Right renal cortex interstitium (tissue), 3 donors: Measurements from ENCODE around the gene BORCS5. TPM values are rescaled to one million over a fixed set of nuclear protein-coding genes. Genes with fewer than 3 reads are reported as not detected.

ENCODE experiments used
- DNase-seq, 3 donors: peaks; one replicate each; pipeline ENCODE4 v3.0.0-alpha.2; 2013; ENCODE audit warnings: low read depth in 3 of 3, low spot score in 2 of 3
- polyA plus RNA-seq, 3 donors: library from polyadenylated mRNA; unstranded; fragments of 120-200 nt; gene quantifications; one replicate each; pipeline ENCODE4 v1.2.1, GENCODE V29; 2013; ENCODE audit not compliant: insufficient read length in 3 of 3

BORCS5 gene
- polyA plus RNA-seq, 3 donors = 8.4 to 9.4 (median 8.5) TPM

DNA sequence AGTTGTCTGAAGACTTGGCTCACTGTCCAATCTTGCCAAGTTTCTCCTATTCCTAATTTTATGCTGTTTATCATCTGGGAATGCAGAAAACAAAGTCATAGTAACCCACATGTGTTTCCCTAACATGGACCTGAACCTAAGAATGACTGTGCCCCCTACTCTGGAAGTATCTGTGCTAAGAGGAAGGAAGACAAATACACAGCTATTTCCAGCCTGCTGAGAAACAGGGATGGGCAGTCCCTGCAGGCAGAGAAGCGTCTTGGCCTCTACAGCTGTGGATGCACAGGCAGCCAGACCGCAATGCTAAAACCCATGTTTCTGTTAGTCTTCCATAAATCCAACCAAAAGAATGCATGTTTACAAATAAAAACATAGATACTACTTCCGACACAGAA is 149.6 kb downstream of the BORCS5 start:
- DNase-seq = peak in 1 of 3 donors; percentile 36

DNA sequence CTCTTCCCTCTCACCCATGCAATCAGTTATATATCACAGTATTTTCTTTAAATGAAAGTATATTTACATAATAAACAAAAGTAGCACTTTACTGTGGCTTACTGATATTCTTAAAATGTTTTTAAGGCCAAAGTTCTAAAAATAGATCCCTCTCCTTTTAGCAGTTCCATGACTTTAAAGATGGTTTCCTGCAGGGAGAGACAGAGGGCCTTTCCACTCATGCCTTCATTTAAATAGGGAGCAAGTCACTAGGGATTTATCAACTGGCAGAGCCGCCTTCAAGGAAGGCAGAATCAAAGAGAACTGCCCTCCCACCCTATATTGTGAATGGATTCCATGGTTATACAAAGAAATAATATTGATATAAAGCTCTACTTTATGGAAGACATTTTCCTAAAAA is 150.2 kb downstream of the BORCS5 start:
- DNase-seq = no peak

- no peak for DNase-seq
Observed at GRCh38 chr12:12508612-12509011, 151.7 kb downstream of the BORCS5 start.

GRCh38 chr12:12510141-12510540 is 153.3 kb downstream of the BORCS5 start:
- DNase-seq = no peak

DNA sequence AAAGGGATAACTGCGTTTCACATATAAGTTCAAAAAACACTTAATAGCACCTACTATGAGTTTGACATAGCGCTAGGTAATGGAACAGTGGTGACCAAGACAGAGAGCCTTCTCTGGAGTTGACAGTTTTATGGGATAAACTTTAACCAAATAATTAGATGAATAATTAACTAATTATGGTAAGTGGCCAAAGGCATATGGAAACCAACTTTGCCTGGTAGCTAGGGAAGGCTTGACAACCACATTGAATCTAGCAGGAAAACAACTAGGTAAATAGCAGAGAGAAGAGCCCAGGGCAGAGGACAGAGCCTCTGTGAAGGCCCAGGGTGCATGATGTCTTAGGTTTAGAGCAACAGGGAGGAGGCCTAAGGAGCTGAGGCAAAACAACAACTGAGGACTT is 153.7 kb downstream of the BORCS5 start:
- DNase-seq = no peak

DNA sequence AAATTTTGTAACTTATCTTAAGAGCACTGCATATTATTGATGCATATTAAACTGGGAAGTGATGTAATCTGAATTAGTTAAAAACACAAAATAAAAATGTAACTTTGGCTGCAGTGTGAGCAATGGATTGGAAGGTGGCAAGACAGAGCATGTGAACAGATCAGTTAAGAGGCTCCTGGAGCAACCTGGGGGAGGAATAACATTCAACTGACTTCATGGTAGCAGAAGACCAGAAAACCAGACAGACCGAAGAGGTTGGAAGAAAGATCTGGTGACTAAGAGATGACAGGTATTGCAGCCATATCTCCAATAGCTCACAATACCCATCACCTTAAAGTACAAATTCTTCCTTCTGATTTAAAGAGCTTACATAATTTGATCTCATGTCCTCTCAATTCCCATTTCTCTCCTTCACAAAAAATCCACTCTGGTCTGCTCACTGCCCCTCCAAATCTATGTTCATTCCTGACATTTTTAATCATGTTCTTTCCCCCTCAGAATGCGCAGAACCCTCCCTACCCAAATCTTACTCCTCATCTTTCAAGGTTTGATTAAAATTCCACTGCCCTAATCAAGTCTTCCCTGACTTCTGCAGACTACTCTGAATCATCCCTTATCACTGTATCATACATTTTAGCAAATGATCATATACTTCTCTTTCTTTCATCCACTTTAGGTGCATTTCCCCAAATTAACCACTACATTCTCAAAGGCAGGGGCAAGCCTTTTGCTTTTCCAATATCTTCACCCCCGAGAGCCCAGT is 154.3 kb downstream of the BORCS5 start:
- DNase-seq = no peak

GRCh38 chr12:12511895-12512711 is 155.2 kb downstream of the BORCS5 start:
- no peak for DNase-seq

DNA sequence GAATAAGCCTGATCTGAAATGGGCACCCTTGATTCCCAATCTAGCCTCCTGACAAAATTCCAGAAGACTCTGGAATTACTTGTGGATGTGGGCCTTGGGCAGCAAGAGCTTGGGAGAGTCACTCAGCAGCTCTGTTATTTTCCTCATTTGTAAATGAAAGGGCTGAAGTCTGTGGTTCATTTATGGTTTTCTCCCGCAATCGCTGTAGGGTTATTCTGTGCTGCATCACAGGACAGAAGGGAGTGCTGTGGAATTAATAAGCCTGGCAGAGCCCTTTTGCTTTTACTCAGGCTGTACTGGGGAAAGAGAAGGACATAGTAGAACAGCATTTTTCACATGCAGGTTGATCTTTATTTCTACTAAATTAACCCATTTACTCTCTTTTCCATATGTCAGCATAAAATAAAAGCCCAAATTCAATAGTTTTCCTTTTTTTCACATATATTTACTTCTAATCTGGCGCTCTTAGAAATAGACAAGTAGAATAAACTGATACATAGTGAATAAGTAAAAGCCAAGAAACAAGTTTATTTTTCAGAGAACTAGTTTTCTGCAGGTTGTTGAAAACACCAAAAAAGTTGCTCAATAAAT is 156.6 kb downstream of the BORCS5 start:
- no peak for DNase-seq

- DNase-seq = no peak
Observed at GRCh38 chr12:12518464-12518845, 161.6 kb downstream of the BORCS5 start.

GRCh38 chr12:12518919-12519318 is 162.0 kb downstream of the BORCS5 start:
- DNase-seq = no peak

Other genes starting within 250 kb of the BORCS5 start
- gene LRP6, start 90.0 kb upstream of the BORCS5 start, polyA plus RNA-seq = 10 to 100 TPM; 60.3 to 66.9 (median 64.4) TPM
- 10 to 100 TPM; 33.7 to 37.7 (median 33.7) TPM for gene MANSC1, start 6.8 kb upstream of the BORCS5 start, polyA plus RNA-seq
- gene DUSP16, start 205.8 kb downstream of the BORCS5 start, polyA plus RNA-seq = 10 to 100 TPM; 26.0 to 26.3 (median 26.1) TPM